Ishikawa (cell line): ENCODE results near the gene AKAP10.

ENCODE experiments used
- CEBPB ChIP-seq: IDR thresholded peaks from 2 replicates; pipeline ENCODE4 v1.6.1; 2012
- CREB1 ChIP-seq: IDR thresholded peaks from 2 replicates; pipeline ENCODE4 v1.6.1; 2012; ENCODE audit warnings: low read depth
- EGR1 ChIP-seq: IDR thresholded peaks from 2 replicates; pipeline ENCODE4 v1.6.1; 2012
- EP300 ChIP-seq: IDR thresholded peaks from 2 replicates; pipeline ENCODE4 v1.6.1; 2012; ENCODE audit warnings: borderline replicate concordance
- FOXM1 ChIP-seq: IDR thresholded peaks from 2 replicates; pipeline ENCODE4 v1.6.1; 2012; ENCODE audit warnings: low read depth, borderline replicate concordance
- NFIC ChIP-seq: IDR thresholded peaks from 2 replicates; pipeline ENCODE4 v1.6.1; 2012
- RAD21 ChIP-seq: IDR thresholded peaks from 2 replicates; pipeline ENCODE4 v1.6.1; 2012; ENCODE audit warnings: low read depth
- TAF1 ChIP-seq: IDR thresholded peaks from 2 replicates; pipeline ENCODE4 v1.6.1; 2012; ENCODE audit warnings: low read depth, mild to moderate bottlenecking
- TCF12 ChIP-seq: IDR thresholded peaks from 2 replicates; pipeline ENCODE4 v1.6.1; 2012; ENCODE audit warnings: low read depth
- TEAD4 ChIP-seq: IDR thresholded peaks from 2 replicates; pipeline ENCODE4 v1.6.1; 2012
- YY1 ChIP-seq: IDR thresholded peaks from 2 replicates; pipeline ENCODE4 v1.6.1; 2012; ENCODE audit warnings: low read depth
- ZBTB7A ChIP-seq: IDR thresholded peaks from 2 replicates; pipeline ENCODE4 v1.6.1; 2012; ENCODE audit warnings: low read depth
- TF ChIP-seq, protein P1 (sequence below): IDR thresholded peaks from 2 replicates; pipeline ENCODE4 v1.6.1; 2012
- TF ChIP-seq, protein P2 (sequence below): IDR thresholded peaks from 2 replicates; pipeline ENCODE4 v1.6.1; 2012
- TF ChIP-seq, protein P3 (sequence below): IDR thresholded peaks from 2 replicates; pipeline ENCODE4 v1.6.1; 2012; ENCODE audit warnings: low read depth, mild to moderate bottlenecking

The AKAP10 gene

DNA sequence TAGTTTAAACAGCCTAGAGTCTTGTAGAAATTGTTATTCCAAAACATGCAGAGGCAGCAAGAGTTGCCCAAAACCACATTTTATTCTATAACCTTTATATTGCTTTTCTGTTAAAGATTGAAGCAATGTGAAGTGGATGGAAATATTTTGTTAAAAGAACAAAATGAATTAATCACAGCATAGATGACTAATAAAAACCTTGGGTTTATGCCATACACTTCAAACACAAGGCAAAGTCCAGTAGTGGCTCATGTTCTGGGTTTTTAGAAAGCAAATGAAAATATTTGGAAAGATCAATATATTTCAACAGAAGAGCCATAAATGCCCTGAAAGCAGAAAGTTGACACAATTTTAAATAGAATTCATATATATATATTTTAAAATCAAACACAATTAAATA is 73.2 kb downstream of the AKAP10 start:
- no peak for TF ChIP-seq YY1
- TF ChIP-seq, protein P1, sequence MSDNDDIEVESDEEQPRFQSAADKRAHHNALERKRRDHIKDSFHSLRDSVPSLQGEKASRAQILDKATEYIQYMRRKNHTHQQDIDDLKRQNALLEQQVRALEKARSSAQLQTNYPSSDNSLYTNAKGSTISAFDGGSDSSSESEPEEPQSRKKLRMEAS, result no peak
- no peak for TF ChIP-seq CREB1
- TF ChIP-seq ZBTB7A, result no peak
- TF ChIP-seq CEBPB, result no peak
- no peak for TF ChIP-seq RAD21

- TF ChIP-seq EP300 (no peak), YY1 (no peak), TCF12 (no peak), FOXM1 (no peak), CEBPB (no peak), NFIC (no peak)
- TF ChIP-seq, protein P2, sequence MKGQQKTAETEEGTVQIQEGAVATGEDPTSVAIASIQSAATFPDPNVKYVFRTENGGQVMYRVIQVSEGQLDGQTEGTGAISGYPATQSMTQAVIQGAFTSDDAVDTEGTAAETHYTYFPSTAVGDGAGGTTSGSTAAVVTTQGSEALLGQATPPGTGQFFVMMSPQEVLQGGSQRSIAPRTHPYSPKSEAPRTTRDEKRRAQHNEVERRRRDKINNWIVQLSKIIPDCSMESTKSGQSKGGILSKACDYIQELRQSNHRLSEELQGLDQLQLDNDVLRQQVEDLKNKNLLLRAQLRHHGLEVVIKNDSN, result no peak
- TF ChIP-seq, protein P3, sequence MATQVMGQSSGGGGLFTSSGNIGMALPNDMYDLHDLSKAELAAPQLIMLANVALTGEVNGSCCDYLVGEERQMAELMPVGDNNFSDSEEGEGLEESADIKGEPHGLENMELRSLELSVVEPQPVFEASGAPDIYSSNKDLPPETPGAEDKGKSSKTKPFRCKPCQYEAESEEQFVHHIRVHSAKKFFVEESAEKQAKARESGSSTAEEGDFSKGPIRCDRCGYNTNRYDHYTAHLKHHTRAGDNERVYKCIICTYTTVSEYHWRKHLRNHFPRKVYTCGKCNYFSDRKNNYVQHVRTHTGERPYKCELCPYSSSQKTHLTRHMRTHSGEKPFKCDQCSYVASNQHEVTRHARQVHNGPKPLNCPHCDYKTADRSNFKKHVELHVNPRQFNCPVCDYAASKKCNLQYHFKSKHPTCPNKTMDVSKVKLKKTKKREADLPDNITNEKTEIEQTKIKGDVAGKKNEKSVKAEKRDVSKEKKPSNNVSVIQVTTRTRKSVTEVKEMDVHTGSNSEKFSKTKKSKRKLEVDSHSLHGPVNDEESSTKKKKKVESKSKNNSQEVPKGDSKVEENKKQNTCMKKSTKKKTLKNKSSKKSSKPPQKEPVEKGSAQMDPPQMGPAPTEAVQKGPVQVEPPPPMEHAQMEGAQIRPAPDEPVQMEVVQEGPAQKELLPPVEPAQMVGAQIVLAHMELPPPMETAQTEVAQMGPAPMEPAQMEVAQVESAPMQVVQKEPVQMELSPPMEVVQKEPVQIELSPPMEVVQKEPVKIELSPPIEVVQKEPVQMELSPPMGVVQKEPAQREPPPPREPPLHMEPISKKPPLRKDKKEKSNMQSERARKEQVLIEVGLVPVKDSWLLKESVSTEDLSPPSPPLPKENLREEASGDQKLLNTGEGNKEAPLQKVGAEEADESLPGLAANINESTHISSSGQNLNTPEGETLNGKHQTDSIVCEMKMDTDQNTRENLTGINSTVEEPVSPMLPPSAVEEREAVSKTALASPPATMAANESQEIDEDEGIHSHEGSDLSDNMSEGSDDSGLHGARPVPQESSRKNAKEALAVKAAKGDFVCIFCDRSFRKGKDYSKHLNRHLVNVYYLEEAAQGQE, result no peak
These were observed 76.8 kb downstream of the AKAP10 start for GRCh38 chr17:19900809-19901208.

- TF ChIP-seq CEBPB, result no peak
- TF ChIP-seq TEAD4, result no peak
- TF ChIP-seq CREB1, result no peak
- TF ChIP-seq NFIC, result no peak
- no peak for TF ChIP-seq RAD21
- no peak for TF ChIP-seq TAF1
- TF ChIP-seq, protein P3, result no peak
- no peak for TF ChIP-seq YY1
- TF ChIP-seq EGR1, result no peak
These were observed 79.7 kb downstream of the AKAP10 start for GRCh38 chr17:19897903-19898302.

GRCh38 chr17:19897090-19897837 is 80.4 kb downstream of the AKAP10 start:
- TF ChIP-seq TCF12 (no peak), NFIC (no peak)

- TF ChIP-seq ZBTB7A (no peak), TAF1 (no peak), CEBPB (no peak), TEAD4 (no peak), EGR1 (no peak), RAD21 (no peak), EP300 (no peak), YY1 (no peak), FOXM1 (no peak), NFIC (no peak), TCF12 (no peak)
- TF ChIP-seq, protein P2, result no peak
- TF ChIP-seq, protein P3, result no peak
- TF ChIP-seq, protein P1, result no peak
These were observed 80.9 kb downstream of the AKAP10 start for GRCh38 chr17:19896679-19897078.
